GM19035 (cell line): ENCODE data around the gene CHID1.

Experiments
- ATAC-seq: cut with Tn5 transposase; IDR thresholded peaks from one replicate; pipeline ENCODE4 v1.9.1; 2021; ENCODE audit not compliant: unreplicated experiment

CHID1 gene

GRCh38 chr11:865462-866430 lies 44.9 kb downstream of the CHID1 start:
- ATAC-seq = no peak

- no peak for ATAC-seq
These were observed 45.7 kb downstream of the CHID1 start for GRCh38 chr11:864898-865297.

GRCh38 chr11:863910-864827 lies 46.4 kb downstream of the CHID1 start:
- no peak for ATAC-seq

GRCh38 chr11:863023-863909 lies 47.3 kb downstream of the CHID1 start:
- ATAC-seq = no peak

GRCh38 chr11:862696-863022 lies 48.0 kb downstream of the CHID1 start:
- ATAC-seq = no peak

GRCh38 chr11:862081-862661 lies 48.4 kb downstream of the CHID1 start:
- ATAC-seq = no peak

GRCh38 chr11:861105-861479 lies 49.5 kb downstream of the CHID1 start:
- ATAC-seq = no peak

GRCh38 chr11:860234-861104 lies 50.1 kb downstream of the CHID1 start:
- no peak for ATAC-seq

GRCh38 chr11:859394-860131 lies 51.0 kb downstream of the CHID1 start:
- ATAC-seq = no peak

- ATAC-seq = no peak
These were observed 51.8 kb downstream of the CHID1 start for GRCh38 chr11:858762-859339.

- no peak for ATAC-seq
These were observed 52.4 kb downstream of the CHID1 start for GRCh38 chr11:858053-858761.

GRCh38 chr11:856397-856796 lies 54.2 kb downstream of the CHID1 start:
- ATAC-seq = no peak

- ATAC-seq = no peak
These were observed 54.8 kb downstream of the CHID1 start for GRCh38 chr11:855796-856195.

- ATAC-seq = no peak
These were observed 55.3 kb downstream of the CHID1 start for GRCh38 chr11:855330-855674.

- no peak for ATAC-seq
These were observed 55.8 kb downstream of the CHID1 start for GRCh38 chr11:854601-855329.

GRCh38 chr11:853682-854448 lies 56.7 kb downstream of the CHID1 start:
- no peak for ATAC-seq

- ATAC-seq = no peak
These were observed 57.8 kb downstream of the CHID1 start for GRCh38 chr11:852762-853161.
